Cardiac muscle cell (in vitro differentiated cells and primary cell): ENCODE measurements around the gene ACOXL. TPM values are rescaled to one million over a fixed set of nuclear protein-coding genes. Genes with fewer than 3 reads are reported as not detected.

Experiments used
- DNase-seq, 2 donors: peaks; one replicate each; pipeline versions ENCODE4 v3.0.0 to v3.0.0-alpha.2; 2010 to 2017; ENCODE audit warnings: low read depth in 1 of 2, low spot score in 1 of 2
- H3K27ac ChIP-seq: fragments of 200-600 bp; sonication (generic); 2 replicates; pipeline ENCODE4 v1.5.1; 2016
- H3K27me3 ChIP-seq: fragments of 200-600 bp; sonication (generic); 2 replicates; pipeline ENCODE4 v1.6.0; 2016; ENCODE audit warnings: control low read depth
- H3K36me3 ChIP-seq: fragments of 200-600 bp; sonication (generic); 2 replicates; pipeline ENCODE4 v1.5.1; 2016; ENCODE audit warnings: control low read depth
- H3K4me1 ChIP-seq: fragments of 200-600 bp; sonication (generic); 2 replicates; pipeline ENCODE4 v1.8.1; 2017; ENCODE audit warnings: low read depth, mild to moderate bottlenecking, mixed run types
- H3K4me3 ChIP-seq: fragments of 200-600 bp; sonication (generic); 2 replicates; pipeline ENCODE4 v1.5.1; 2016; ENCODE audit warnings: mild to moderate bottlenecking
- H3K9me3 ChIP-seq: fragments of 200-600 bp; sonication (generic); 2 replicates; pipeline ENCODE4 v1.5.1; 2017; ENCODE audit warnings: low read depth, mild to moderate bottlenecking, control low read depth
- CTCF ChIP-seq: IDR thresholded peaks from 2 replicates; pipeline ENCODE4 v1.5.1; 2012; ENCODE audit warnings: low read depth, mild to moderate bottlenecking, low read length
- polyA plus RNA-seq: library from polyadenylated mRNA; unstranded; fragments of >200 nt; fragmentation: Nextera tagmentation; extraction: Ambion mirVana; gene quantifications from 2 replicates; pipeline ENCODE4 v1.2.1, GENCODE V29; 2016
- total RNA-seq: library from RNA; depleted of rRNA; stranded (reverse); fragments of >200 nt; gene quantifications from 2 replicates; pipeline ENCODE4 v1.2.3, GENCODE V29; 2016

ACOXL gene
- total and polyA plus RNA-seq, 2 experiments from 2014 or later, result 0.89 to 2.4 TPM

GRCh38 chr2:110784047-110784631, 51.8 kb downstream of the ACOXL start:
- Histone ChIP-seq H3K4me1 (no peaks in the 10 kb centered on the region), H3K27ac (no peak overlapping the region), H3K9me3 (no peaks in the 10 kb centered on the region), H3K27me3 (no peaks in the 10 kb centered on the region), H3K36me3 (no peaks in the 10 kb centered on the region), H3K4me3 (no peak overlapping the region)
- no peak for TF ChIP-seq CTCF
- DNase-seq, result no peak

- Histone ChIP-seq H3K27me3 (no peaks in the 10 kb centered on the region), H3K9me3 (no peaks in the 10 kb centered on the region), H3K27ac (no peak overlapping the region), H3K4me3 (no peak overlapping the region), H3K36me3 (no peaks in the 10 kb centered on the region), H3K4me1 (no peaks in the 10 kb centered on the region)
- no peak for TF ChIP-seq CTCF
- no peak for DNase-seq
Observed at GRCh38 chr2:110785439-110785838, 53.1 kb downstream of the ACOXL start.

DNA sequence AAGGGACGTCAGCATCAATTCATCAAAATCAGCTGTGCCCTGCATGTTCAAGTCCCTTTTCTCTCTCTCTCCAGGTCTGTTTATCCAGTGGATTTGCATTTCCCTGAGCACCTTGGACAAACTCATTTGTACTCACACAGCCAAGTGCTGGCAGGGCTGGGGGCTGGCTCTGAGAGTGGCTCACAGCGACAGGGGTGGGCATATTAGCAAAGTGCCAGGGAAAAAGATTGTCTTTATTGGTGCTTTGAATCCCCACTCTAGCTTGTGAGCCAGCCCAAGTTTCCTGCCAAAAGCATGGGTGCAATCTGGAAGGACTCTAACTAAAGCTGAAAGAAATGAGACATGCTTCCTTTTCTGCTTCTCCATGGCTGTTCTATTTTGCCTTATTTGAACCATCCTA, 56.6 kb downstream of the ACOXL start:
- Histone ChIP-seq H3K9me3 (no peaks in the 10 kb centered on the region), H3K4me3 (no peak overlapping the region), H3K36me3 (no peaks in the 10 kb centered on the region), H3K27me3 (no peaks in the 10 kb centered on the region), H3K4me1 (no peaks in the 10 kb centered on the region), H3K27ac (no peak overlapping the region)
- no peak for DNase-seq
- no peak for TF ChIP-seq CTCF

DNA sequence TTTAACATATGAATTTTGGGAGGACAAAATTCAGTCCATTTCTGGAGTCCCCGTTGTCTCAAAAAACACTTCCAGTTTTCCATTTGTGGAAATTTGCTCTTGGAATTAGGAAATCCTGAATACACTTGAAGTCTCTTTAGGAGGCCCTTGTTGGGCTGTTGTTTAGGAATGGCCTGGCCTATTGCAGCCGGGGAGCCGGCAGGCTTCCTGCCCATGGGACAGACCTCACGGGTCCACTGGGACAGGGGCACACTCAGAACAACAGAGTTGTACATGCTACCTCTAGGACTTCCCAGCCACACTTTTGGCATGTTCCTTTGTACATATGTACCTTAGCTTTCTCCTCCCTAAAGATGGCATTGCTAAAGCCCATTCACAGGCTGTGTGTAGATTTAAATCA, 57.3 kb downstream of the ACOXL start:
- Histone ChIP-seq H3K36me3 (no peaks in the 10 kb centered on the region), H3K27ac (no peak overlapping the region), H3K4me1 (peaks cover 7% of the 10 kb centered on the region), H3K4me3 (no peak overlapping the region), H3K9me3 (no peaks in the 10 kb centered on the region), H3K27me3 (no peaks in the 10 kb centered on the region)
- TF ChIP-seq CTCF, result no peak
- DNase-seq, result no peak

DNA sequence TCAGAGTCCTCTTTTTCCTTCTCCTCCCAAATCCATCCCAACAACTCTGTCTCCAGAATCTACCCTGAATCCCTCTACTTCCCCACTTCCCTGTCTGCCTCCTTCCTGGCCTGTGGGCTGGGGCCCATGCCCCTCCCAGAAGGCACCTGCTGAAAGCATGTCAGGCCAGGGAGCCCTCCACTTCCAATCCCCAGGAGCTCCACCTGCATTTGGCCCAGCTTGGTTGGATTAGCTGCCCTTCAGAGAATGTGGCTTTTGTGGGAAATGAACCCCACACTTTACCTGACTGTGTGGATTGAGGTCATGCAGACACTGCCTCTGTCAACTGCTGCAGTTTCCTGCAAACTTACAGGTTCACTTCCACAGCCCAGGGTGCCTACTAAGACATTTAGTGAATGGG, 58.5 kb downstream of the ACOXL start:
- no peak for DNase-seq
- H3K36me3 ChIP-seq, result no peaks in the 10 kb centered on the region
- no peak overlapping the region for H3K27ac ChIP-seq
- H3K9me3 ChIP-seq, result no peaks in the 10 kb centered on the region
- TF ChIP-seq CTCF, result no peak
- H3K4me1 ChIP-seq, result peaks cover 9% of the 10 kb centered on the region
- no peaks in the 10 kb centered on the region for H3K27me3 ChIP-seq
- no peak overlapping the region for H3K4me3 ChIP-seq

GRCh38 chr2:110791435-110791834, 59.1 kb downstream of the ACOXL start:
- Histone ChIP-seq H3K9me3 (no peaks in the 10 kb centered on the region), H3K27ac (no peak overlapping the region), H3K27me3 (no peaks in the 10 kb centered on the region), H3K36me3 (no peaks in the 10 kb centered on the region), H3K4me3 (no peak overlapping the region), H3K4me1 (peaks cover 13% of the 10 kb centered on the region)
- no peak for TF ChIP-seq CTCF
- DNase-seq, result no peak
